Ovary (tissue), 9 donors: ENCODE data around the gene NKAIN2. TPM values are rescaled to one million over a fixed set of nuclear protein-coding genes. Genes with fewer than 3 reads are reported as not detected.
"Not testable (repeated sequence)": the region's sequence is repeated elsewhere in the genome, so short reads cannot be mapped to it uniquely, and the experiment has no call there.

Experiments
- DNase-seq, 5 donors: peaks; one replicate each; pipeline ENCODE4 v3.0.0-alpha.2; 2019 to 2020
- H3K27ac ChIP-seq, 2 donors: fragments of 200-600 bp; one replicate each; pipeline versions ENCODE4 v1.5.1 to v1.8.0; 2019 to 2022
- H3K27me3 ChIP-seq: fragments of 200-600 bp; one replicate; pipeline ENCODE4 v1.8.0; 2022
- H3K36me3 ChIP-seq: fragments of 200-600 bp; sonication (generic); one replicate; pipeline ENCODE4 v1.5.1; 2019
- H3K4me1 ChIP-seq: one replicate; pipeline ENCODE4 v1.8.1; 2013; ENCODE audit warnings: mild to moderate bottlenecking, moderate library complexity; ENCODE audit not compliant: insufficient read depth
- H3K4me3 ChIP-seq: fragments of 200-600 bp; sonication (generic); one replicate; pipeline ENCODE4 v1.5.1; 2017
- H3K9me3 ChIP-seq, 2 donors: fragments of 200-600 bp in 1 of 2; sonication (generic) in 1 of 2; one replicate each; pipeline versions ENCODE4 v1.5.1 to v1.8.1; 2013 to 2019; ENCODE audit warnings: mild to moderate bottlenecking in 1 of 2, moderate library complexity in 1 of 2
- CTCF ChIP-seq, 3 donors: fragments of 450-650 bp in 2 of 3; fragments of 200-600 bp in 1 of 3; IDR thresholded peaks; one replicate each; pipeline versions ENCODE4 v1.5.1 to v1.8.0; 2016 to 2022; ENCODE audit warnings: antibody characterized with exemption in 3 of 3, mild to moderate bottlenecking in 1 of 3
- EP300 ChIP-seq: sonication (generic); formaldehyde crosslinking; IDR thresholded peaks from one replicate; pipeline ENCODE4 v1.6.1; 2017; ENCODE audit warnings: antibody characterized with exemption
- POLR2A ChIP-seq: fragments of 450-650 bp; IDR thresholded peaks from one replicate; pipeline ENCODE4 v1.6.1; 2017; ENCODE audit warnings: antibody characterized with exemption, mild to moderate bottlenecking, moderate library complexity
- WGBS, 3 donors: extraction: QIAGEN DNeasy Blood & Tissue Kit in 1 of 3; methylation state at CpG; one replicate each; pipeline versions ENCODE4 v1.1.5 to v1.1.7; 2013 to 2017; 5-methylcytosine and 5-hydroxymethylcytosine counted together
- intact Hi-C, 4 donors: fragments of 100-400 bp; cut with DNase I; formaldehyde crosslinking; loops; one replicate each; pipeline versions ENCODE4 v1.11.0 to v1.15.1; 2022 to 2023
- polyA plus RNA-seq, 2 donors: library from polyadenylated mRNA; stranded (reverse); fragments of 200-250 nt in 1 of 2; fragments of 350-450 nt in 1 of 2; fragmentation: Illumina TruSeq in 1 of 2; extraction: RNeasy Lipid Tissue Mini Kit (QIAGEN cat#74804) in 1 of 2; gene quantifications; one replicate each; pipeline ENCODE4 v1.2.3, GENCODE V29; 2013 to 2014
- total RNA-seq, 7 donors: library from RNA; depleted of rRNA in 2 of 7; stranded (reverse); fragments of >200 nt in 2 of 7; fragmentation: NEBNext Ultra II Directional in 3 of 7; extraction: Animal tissue kit (Norgen Biotek cat#: 25700) in 3 of 7; gene quantifications; one replicate each; pipeline versions ENCODE4 v1.1.0 to v1.2.4, GENCODE V29; 2016 to 2023
- donor health status: DM: no; HTN: no; CAD: no; lungs with moderate emphysema.
- donor health status: DM: no; HTN: no; CAD: no.
- donor health status: Bipolar disorder and iron deficiency.
- donor health status: DM: yes; HTN: yes; CAD: no.
- donor health status: DM: no; HTN: no; CAD: no.
- donor health status: DM: yes; HTN: yes; CAD: no.

The NKAIN2 gene
- total and polyA plus RNA-seq, 9 donors: 0.13 to 1.0 (median 0.40) TPM; not detected in 4

GRCh38 chr6:124688369-124688768, 884.7 kb downstream of the NKAIN2 start:
- intact Hi-C loops: loop anchor here in 1 of 4 donors (2.0 kb wide), 1 partner anchor 46 kb away; no protein-coding TSS in a partner anchor
- Histone ChIP-seq H3K4me1 (no peaks in the 10 kb centered on the region), H3K36me3 (no peaks in the 10 kb centered on the region), H3K4me3 (no peak overlapping the region), H3K27ac (no peak overlapping the region), H3K9me3 (no peaks in the 10 kb centered on the region), H3K27me3 (no peaks in the 10 kb centered on the region)
- DNase-seq: no peak
- no peak for TF ChIP-seq EP300
- no peak for TF ChIP-seq POLR2A
- TF ChIP-seq CTCF (IDR thresholded peaks at IDR 0.05): no peak

- Histone ChIP-seq H3K36me3 (no peaks in the 10 kb centered on the region), H3K4me3 (no peak overlapping the region), H3K27ac (no peak overlapping the region), H3K4me1 (no peaks in the 10 kb centered on the region), H3K27me3 (no peaks in the 10 kb centered on the region), H3K9me3 (no peaks in the 10 kb centered on the region)
- no peak for DNase-seq
- 78 to 87% (median 81%) methylated on average over 4 of the region's 4 CpGs for WGBS, 3 donors
- intact Hi-C loops: no loop called here
- TF ChIP-seq POLR2A: no peak
- TF ChIP-seq EP300: no peak
- TF ChIP-seq CTCF (IDR thresholded peaks at IDR 0.05): no peak
Observed at GRCh38 chr6:124694139-124694705, 890.6 kb downstream of the NKAIN2 start.

GRCh38 chr6:124699038-124699437, 895.4 kb downstream of the NKAIN2 start:
- H3K4me1 ChIP-seq: no peaks in the 10 kb centered on the region
- H3K4me3 ChIP-seq: no peak overlapping the region
- no peak for TF ChIP-seq POLR2A
- no peak for TF ChIP-seq EP300
- TF ChIP-seq CTCF (IDR thresholded peaks at IDR 0.05): no peak
- H3K27ac ChIP-seq: no peak overlapping the region
- intact Hi-C loops: no loop called here
- DNase-seq: no peak
- 86 to 96% (median 91%) methylated on average over 2 of the region's 2 CpGs for WGBS, 3 donors
- H3K27me3 ChIP-seq: no peaks in the 10 kb centered on the region
- no peaks in the 10 kb centered on the region for H3K36me3 ChIP-seq
- no peaks in the 10 kb centered on the region for H3K9me3 ChIP-seq

GRCh38 chr6:124703541-124703940, 899.9 kb downstream of the NKAIN2 start:
- H3K27ac ChIP-seq: no peak overlapping the region

GRCh38 chr6:124712532-124712931, 908.9 kb downstream of the NKAIN2 start:
- H3K36me3 ChIP-seq, H3K27ac ChIP-seq, H3K4me3 ChIP-seq, DNase-seq, H3K27me3 ChIP-seq, H3K9me3 ChIP-seq, intact Hi-C loops, H3K4me1 ChIP-seq: not testable (repeated sequence)
- WGBS, 3 donors: 89 to 97% (median 95%) methylated on average over 12 to 17 of the region's 17 CpGs

More at GRCh38 chr6:124703541-124703940, 899.9 kb downstream of the NKAIN2 start:
- WGBS, 3 donors: 59 to 68% (median 66%) methylated on average over 2 of the region's 2 CpGs
- intact Hi-C loops: no loop called here
- TF ChIP-seq EP300 (no peak), POLR2A (no peak), CTCF (IDR thresholded peaks at IDR 0.05) (no peak)
- no peaks in the 10 kb centered on the region for H3K36me3 ChIP-seq
- no peaks in the 10 kb centered on the region for H3K27me3 ChIP-seq
- no peak for DNase-seq
- H3K4me1 ChIP-seq: no peaks in the 10 kb centered on the region
- no peak overlapping the region for H3K4me3 ChIP-seq
- no peaks in the 10 kb centered on the region for H3K9me3 ChIP-seq
